Stimulated activated CD4-positive, alpha-beta T cell treated with anti-CD3 and anti-CD28 coated beads, Interleukin-2, amount 100 ng/mL, for 24 hours (primary cell): ENCODE measurements around the gene SMIM31.

ENCODE experiments used
- DNase-seq, 2 donors: peaks; one replicate each; pipeline ENCODE4 v3.0.0-alpha.2; 2020

SMIM31 gene

GRCh38 chr4:164789047-164789446 lies 35.1 kb downstream of the SMIM31 start:
- no peak for DNase-seq

GRCh38 chr4:164790249-164790648 lies 36.3 kb downstream of the SMIM31 start:
- no peak for DNase-seq

GRCh38 chr4:164799410-164799809 lies 45.5 kb downstream of the SMIM31 start:
- no peak for DNase-seq

- DNase-seq: no peak
Measured at GRCh38 chr4:164800786-164801185, 46.9 kb downstream of the SMIM31 start.

GRCh38 chr4:164802301-164802901 lies 48.5 kb downstream of the SMIM31 start:
- DNase-seq: no peak

- DNase-seq: no peak
Measured at GRCh38 chr4:164803702-164804101, 49.8 kb downstream of the SMIM31 start.

- no peak for DNase-seq
Measured at GRCh38 chr4:164807611-164808010, 53.7 kb downstream of the SMIM31 start.

- no peak for DNase-seq
Measured at GRCh38 chr4:164813554-164813953, 59.6 kb downstream of the SMIM31 start.

- DNase-seq: no peak
Measured at GRCh38 chr4:164815711-164816110, 61.8 kb downstream of the SMIM31 start.

GRCh38 chr4:164819366-164819765 lies 65.4 kb downstream of the SMIM31 start:
- no peak for DNase-seq

- DNase-seq: no peak
Measured at GRCh38 chr4:164821711-164822110, 67.8 kb downstream of the SMIM31 start.

- no peak for DNase-seq
Measured at GRCh38 chr4:164824581-164824980, 70.7 kb downstream of the SMIM31 start.

GRCh38 chr4:164828955-164829354 lies 75.0 kb downstream of the SMIM31 start:
- no peak for DNase-seq

GRCh38 chr4:164846566-164846965 lies 92.6 kb downstream of the SMIM31 start:
- no peak for DNase-seq

GRCh38 chr4:164847016-164847415 lies 93.1 kb downstream of the SMIM31 start:
- DNase-seq: no peak

GRCh38 chr4:164847967-164848649 lies 94.2 kb downstream of the SMIM31 start:
- no peak for DNase-seq
